ENCODE data around the gene BAIAP2. TPM values are rescaled to one million over a fixed set of nuclear protein-coding genes. Genes with fewer than 3 reads are reported as not detected.

BAIAP2 gene
- total RNA-seq, 1 donor from 2014 or later: 51.4 TPM

DNA sequence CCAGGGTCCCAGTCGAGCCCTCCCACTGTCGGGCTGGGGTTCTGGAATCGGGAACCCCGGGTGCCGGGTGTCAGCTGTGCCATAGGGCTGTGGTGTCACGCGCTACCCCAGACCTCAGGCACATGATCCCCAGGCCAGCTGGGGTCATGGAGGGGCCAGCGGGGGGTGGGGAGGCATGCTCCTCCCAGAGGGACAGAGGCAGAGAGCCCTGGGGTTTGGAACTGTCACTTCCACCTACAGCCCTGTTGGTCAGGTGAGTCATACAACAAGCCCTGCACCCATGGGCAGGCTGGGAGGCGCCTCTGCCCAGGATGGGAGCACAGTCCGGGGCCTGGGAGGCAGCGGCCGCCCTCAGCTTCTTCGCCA, 63.0 kb downstream of the BAIAP2 start:
- no peak overlapping the region for H2AFZ ChIP-seq (ENCODE audit: low read depth, low read length)
- H3K27ac Mint-ChIP-seq (ENCODE audit: unreplicated experiment): no peak overlapping the region
- peak overlapping the region; percentile 89 for H3K27ac ChIP-seq (ENCODE audit: low read depth, low read length)
- H3K4me3 ChIP-seq (ENCODE audit: insufficient read depth, low read depth, low read length): peak overlapping the region; percentile 38
- H3K4me1 Mint-ChIP-seq (ENCODE audit: low read depth, unreplicated experiment): peaks cover 30% of the 10 kb centered on the region
- H3K36me3 ChIP-seq (ENCODE audit: insufficient read depth, low read length): no peaks in the 10 kb centered on the region
- H3K36me3 Mint-ChIP-seq (ENCODE audit: low read depth, unreplicated experiment): peaks cover 3% of the 10 kb centered on the region
- H3K27me3 ChIP-seq (ENCODE audit: insufficient read depth, low read length): no peaks in the 10 kb centered on the region
- H3K9ac ChIP-seq (ENCODE audit: low read length): peak overlapping the region; percentile 87
- no peak overlapping the region for H3K4me3 Mint-ChIP-seq (ENCODE audit: unreplicated experiment)
- no peaks in the 10 kb centered on the region for H3K79me2 ChIP-seq (ENCODE audit: insufficient read depth, low read length)
- peak overlapping the region; percentile 83 for H3K4me2 ChIP-seq (ENCODE audit: low read length)
- no peaks in the 10 kb centered on the region for H3K9me3 Mint-ChIP-seq (ENCODE audit: unreplicated experiment)
- H3K9me3 ChIP-seq (ENCODE audit: insufficient read depth, low read depth, low read length): no peaks in the 10 kb centered on the region
- peaks cover 30% of the 10 kb centered on the region for H4K20me1 ChIP-seq (ENCODE audit: insufficient read depth, low read length)
- FAIRE-seq: no peak
- peaks cover 50% of the 10 kb centered on the region for H3K4me1 ChIP-seq (ENCODE audit: insufficient read depth, low read length)
- TF ChIP-seq EZH2 (IDR thresholded peaks at IDR 0.05; ENCODE audit: insufficient read depth, low read length): no peak
- TF ChIP-seq, protein P1, sequence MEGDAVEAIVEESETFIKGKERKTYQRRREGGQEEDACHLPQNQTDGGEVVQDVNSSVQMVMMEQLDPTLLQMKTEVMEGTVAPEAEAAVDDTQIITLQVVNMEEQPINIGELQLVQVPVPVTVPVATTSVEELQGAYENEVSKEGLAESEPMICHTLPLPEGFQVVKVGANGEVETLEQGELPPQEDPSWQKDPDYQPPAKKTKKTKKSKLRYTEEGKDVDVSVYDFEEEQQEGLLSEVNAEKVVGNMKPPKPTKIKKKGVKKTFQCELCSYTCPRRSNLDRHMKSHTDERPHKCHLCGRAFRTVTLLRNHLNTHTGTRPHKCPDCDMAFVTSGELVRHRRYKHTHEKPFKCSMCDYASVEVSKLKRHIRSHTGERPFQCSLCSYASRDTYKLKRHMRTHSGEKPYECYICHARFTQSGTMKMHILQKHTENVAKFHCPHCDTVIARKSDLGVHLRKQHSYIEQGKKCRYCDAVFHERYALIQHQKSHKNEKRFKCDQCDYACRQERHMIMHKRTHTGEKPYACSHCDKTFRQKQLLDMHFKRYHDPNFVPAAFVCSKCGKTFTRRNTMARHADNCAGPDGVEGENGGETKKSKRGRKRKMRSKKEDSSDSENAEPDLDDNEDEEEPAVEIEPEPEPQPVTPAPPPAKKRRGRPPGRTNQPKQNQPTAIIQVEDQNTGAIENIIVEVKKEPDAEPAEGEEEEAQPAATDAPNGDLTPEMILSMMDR (IDR thresholded peaks at IDR 0.05; ENCODE audit: insufficient read depth, low read depth, low read length): no peak
- peak; percentile 49 for DNase-seq (ENCODE audit: low read depth)
- no peaks in the 10 kb centered on the region for H3K27me3 Mint-ChIP-seq (ENCODE audit: low read depth, unreplicated experiment)

DNA sequence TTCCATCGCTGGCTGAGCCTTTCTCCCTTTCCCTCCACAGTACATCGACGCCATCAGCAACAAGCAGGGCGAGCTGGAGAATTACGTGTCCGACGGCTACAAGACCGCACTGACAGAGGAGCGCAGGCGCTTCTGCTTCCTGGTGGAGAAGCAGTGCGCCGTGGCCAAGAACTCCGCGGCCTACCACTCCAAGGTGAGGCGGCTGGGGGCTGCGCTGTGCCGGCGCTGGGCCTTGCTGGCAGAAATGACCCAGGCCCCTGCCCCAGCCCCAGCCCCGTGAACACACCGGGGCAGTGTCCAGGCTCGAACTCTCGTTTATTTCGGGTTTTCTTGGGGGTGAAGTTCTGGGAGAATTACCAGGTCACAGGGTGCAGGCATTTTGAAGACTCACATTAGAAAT, 64.9 kb downstream of the BAIAP2 start:
- Mint-ChIP-seq H3K36me3 (ENCODE audit: low read depth, unreplicated experiment) (peaks cover 3% of the 10 kb centered on the region), H3K4me3 (ENCODE audit: unreplicated experiment) (no peak overlapping the region), H3K9me3 (ENCODE audit: unreplicated experiment) (no peaks in the 10 kb centered on the region), H3K27me3 (ENCODE audit: low read depth, unreplicated experiment) (no peaks in the 10 kb centered on the region), H3K4me1 (ENCODE audit: low read depth, unreplicated experiment) (peaks cover 22% of the 10 kb centered on the region), H3K27ac (ENCODE audit: unreplicated experiment) (peak overlapping the region; percentile 69)
- no peaks in the 10 kb centered on the region for H3K9me3 ChIP-seq (ENCODE audit: insufficient read depth, low read depth, low read length)
- no peak overlapping the region for H3K4me2 ChIP-seq (ENCODE audit: low read length)
- H2AFZ ChIP-seq (ENCODE audit: low read depth, low read length): no peak overlapping the region
- TF ChIP-seq, protein P1 (IDR thresholded peaks at IDR 0.05; ENCODE audit: insufficient read depth, low read depth, low read length): no peak
- no peak for TF ChIP-seq EZH2 (IDR thresholded peaks at IDR 0.05; ENCODE audit: insufficient read depth, low read length)
- H4K20me1 ChIP-seq (ENCODE audit: insufficient read depth, low read length): peaks cover 15% of the 10 kb centered on the region
- H3K27me3 ChIP-seq (ENCODE audit: insufficient read depth, low read length): no peaks in the 10 kb centered on the region
- H3K9ac ChIP-seq (ENCODE audit: low read length): no peak overlapping the region
- H3K4me3 ChIP-seq (ENCODE audit: insufficient read depth, low read depth, low read length): no peak overlapping the region
- H3K4me1 ChIP-seq (ENCODE audit: insufficient read depth, low read length): peaks cover 40% of the 10 kb centered on the region
- H3K79me2 ChIP-seq (ENCODE audit: insufficient read depth, low read length): no peaks in the 10 kb centered on the region
- FAIRE-seq: no peak
- DNase-seq (ENCODE audit: low read depth): no peak
- H3K27ac ChIP-seq (ENCODE audit: low read depth, low read length): no peak overlapping the region
- no peaks in the 10 kb centered on the region for H3K36me3 ChIP-seq (ENCODE audit: insufficient read depth, low read length)

- H3K4me1 ChIP-seq (ENCODE audit: insufficient read depth, low read length): peaks cover 33% of the 10 kb centered on the region
- peaks cover 3% of the 10 kb centered on the region for H3K36me3 Mint-ChIP-seq (ENCODE audit: low read depth, unreplicated experiment)
- FAIRE-seq (no peak), DNase-seq (ENCODE audit: low read depth) (no peak)
- H3K4me3 Mint-ChIP-seq (ENCODE audit: unreplicated experiment): no peak overlapping the region
- H2AFZ ChIP-seq (ENCODE audit: low read depth, low read length): no peak overlapping the region
- no peak overlapping the region for H3K9ac ChIP-seq (ENCODE audit: low read length)
- no peak overlapping the region for H3K4me2 ChIP-seq (ENCODE audit: low read length)
- H4K20me1 ChIP-seq (ENCODE audit: insufficient read depth, low read length): peaks cover 15% of the 10 kb centered on the region
- no peak overlapping the region for H3K27ac Mint-ChIP-seq (ENCODE audit: unreplicated experiment)
- H3K4me3 ChIP-seq (ENCODE audit: insufficient read depth, low read depth, low read length): no peak overlapping the region
- H3K36me3 ChIP-seq (ENCODE audit: insufficient read depth, low read length): no peaks in the 10 kb centered on the region
- H3K27me3 Mint-ChIP-seq (ENCODE audit: low read depth, unreplicated experiment): no peaks in the 10 kb centered on the region
- H3K27me3 ChIP-seq (ENCODE audit: insufficient read depth, low read length): no peaks in the 10 kb centered on the region
- peaks cover 18% of the 10 kb centered on the region for H3K4me1 Mint-ChIP-seq (ENCODE audit: low read depth, unreplicated experiment)
- no peaks in the 10 kb centered on the region for H3K9me3 Mint-ChIP-seq (ENCODE audit: unreplicated experiment)
- TF ChIP-seq, protein P1 (IDR thresholded peaks at IDR 0.05; ENCODE audit: insufficient read depth, low read depth, low read length): no peak
- TF ChIP-seq EZH2 (IDR thresholded peaks at IDR 0.05; ENCODE audit: insufficient read depth, low read length): no peak
- H3K27ac ChIP-seq (ENCODE audit: low read depth, low read length): no peak overlapping the region
- H3K9me3 ChIP-seq (ENCODE audit: insufficient read depth, low read depth, low read length): no peaks in the 10 kb centered on the region
- no peaks in the 10 kb centered on the region for H3K79me2 ChIP-seq (ENCODE audit: insufficient read depth, low read length)
Measured at GRCh38 chr17:81100668-81101067, 65.7 kb downstream of the BAIAP2 start.
